K562 (cell line): ENCODE data around the gene DENND10.

Experiments used
- CTCF ChIP-seq, 3 experiments: IDR thresholded peaks in 2 of 3; conservative IDR thresholded peaks in 1 of 3; 2 replicates each; pipeline ENCODE4 v1.5.1; 2011 to 2012; ENCODE audit warnings: low read length in 3 of 3, mild to moderate bottlenecking in 3 of 3, control low read depth in 2 of 3, improper control_type of control experiment in 1 of 3, inconsistent platforms in 1 of 3, low read depth in 1 of 3, mixed read lengths in 1 of 3, moderate library complexity in 1 of 3; ENCODE audit not compliant: insufficient read depth in 2 of 3
- HMGN3 ChIP-seq: IDR thresholded peaks from 2 replicates; pipeline ENCODE4 v1.6.1; 2011; ENCODE audit warnings: borderline replicate concordance, low read depth, mild to moderate bottlenecking, mixed read lengths, low read length; ENCODE audit not compliant: insufficient read length; ENCODE audit errors: extremely low read depth
- NFIC ChIP-seq: fragments of 450-650 bp; IDR thresholded peaks from 2 replicates; pipeline ENCODE4 v1.6.1; 2017; ENCODE audit warnings: mild to moderate bottlenecking, inconsistent platforms
- PRPF4 ChIP-seq: fragments of 200-400 bp; formaldehyde crosslinking; IDR thresholded peaks from one replicate; pipeline ENCODE4 v1.6.1; 2017; ENCODE audit warnings: low read length, low read depth, mild to moderate bottlenecking; ENCODE audit not compliant: insufficient read depth, poor library complexity, severe bottlenecking
- ZNF232 ChIP-seq: sonication (generic); formaldehyde crosslinking; IDR thresholded peaks from 2 replicates; pipeline ENCODE4 v1.8.0; 2022; ENCODE audit warnings: mild to moderate bottlenecking, missing genetic modification reagents
- ZNF740 ChIP-seq, 3 experiments: fragments of 200-800 bp in 1 of 3; sonication (Bioruptor generic) in 1 of 3; sonication (generic) in 1 of 3; formaldehyde crosslinking in 1 of 3; IDR thresholded peaks; 2 replicates each; pipeline versions ENCODE4 v1.6.1 to v1.8.0; 2016 to 2022; ENCODE audit warnings: mild to moderate bottlenecking in 2 of 3, missing compliant biosample characterization in 2 of 3, missing genetic modification characterization in 2 of 3, missing genetic modification reagents in 1 of 3

- TF ChIP-seq ZNF232 (no peak), ZNF740 (CRISPR knock-in tag; IDR thresholded peaks at IDR 0.05) (0 out of 2 replicates have a peak, but pooled peaks have one; percentile 39), ZNF740 (tag; IDR thresholded peaks at IDR 0.05) (no peak), NFIC (0 out of 2 replicates have a peak, but pooled peaks have one; percentile 39), PRPF4 (no peak), CTCF (IDR thresholded peaks at IDR 0.05 in 2 of 3, conservative IDR thresholded peaks at IDR 0.05 in 1 of 3; ENCODE audit: insufficient read depth in 2 of 3, low read depth in 1 of 3, low read length in 3 of 3) (peak in 1 of 3 experiments; percentile 32; a peak in 1 of 6 replicates), HMGN3 (no peak)
Measured at GRCh38 chr10:119178372-119179119, 74.6 kb downstream of the DENND10 start, which contains the start of gene PRDX3.
